Prostate gland (tissue), 2 donors: ENCODE measurements around the gene FAM184B. TPM values are rescaled to one million over a fixed set of nuclear protein-coding genes. Genes with fewer than 3 reads are reported as not detected.

Experiments used
- DNase-seq: peaks from one replicate; pipeline ENCODE4 v3.0.0-alpha.2; 2019; ENCODE audit warnings: low spot score
- H3K27ac ChIP-seq, 2 donors: fragments of 200-600 bp; sonication (generic); 2 replicates each; pipeline ENCODE4 v1.5.1; 2017 to 2019
- H3K27me3 ChIP-seq: fragments of 200-600 bp; sonication (generic); replicated peaks from 2 replicates; pipeline ENCODE4 v1.5.1; 2019; ENCODE audit not compliant: insufficient read depth
- H3K36me3 ChIP-seq, 2 donors: fragments of 200-600 bp; sonication (generic); 1 replicate in 1 of 2; 2 replicates in 1 of 2; pipeline versions ENCODE4 v1.5.1 to v1.8.1; 2017 to 2019
- H3K4me1 ChIP-seq: fragments of 200-600 bp; sonication (generic); replicated peaks from 2 replicates; pipeline ENCODE4 v1.5.1; 2019
- H3K4me3 ChIP-seq, 2 donors: fragments of 200-600 bp; sonication (generic); 2 replicates each; pipeline ENCODE4 v1.5.1; 2017 to 2019
- H3K9me3 ChIP-seq: fragments of 200-600 bp; sonication (generic); 2 replicates; pipeline ENCODE4 v1.5.1; 2017
- POLR2A ChIP-seq: fragments of 450-650 bp; IDR thresholded peaks from one replicate; pipeline ENCODE4 v1.6.1; 2016; ENCODE audit warnings: antibody characterized with exemption, mild to moderate bottlenecking
- POLR2AphosphoS5 ChIP-seq: sonication (generic); formaldehyde crosslinking; IDR thresholded peaks from one replicate; pipeline ENCODE4 v1.6.1; 2017; ENCODE audit warnings: antibody characterized with exemption
- WGBS: methylation state at CpG from one replicate; pipeline ENCODE4 v1.1.5; 2018; 5-methylcytosine and 5-hydroxymethylcytosine counted together
- intact Hi-C: fragments of 100-400 bp; cut with DNase I; formaldehyde crosslinking; loops from one replicate; pipeline ENCODE4 v1.14.2; 2022
- total RNA-seq, 2 donors: library from RNA; depleted of rRNA; stranded (reverse); fragments of >200 nt; gene quantifications; one replicate each; pipeline ENCODE4 v1.1.0, GENCODE V29; 2016
- TF ChIP-seq, protein P1 (sequence below), 4 experiments: fragments of 200-600 bp in 2 of 4; fragments of 450-650 bp in 2 of 4; sonication (generic) in 2 of 4; IDR thresholded peaks; 1 replicate in 3 of 4; 2 replicates in 1 of 4; pipeline ENCODE4 v1.5.1; 2016 to 2019; ENCODE audit warnings: antibody characterized with exemption in 4 of 4, mild to moderate bottlenecking in 2 of 4, moderate library complexity in 2 of 4

FAM184B gene
- total RNA-seq, 2 donors from 2014 or later = 0.09 to 0.34 TPM

- Histone ChIP-seq H3K9me3 (no peaks in the 10 kb centered on the region), H3K4me1 (no peaks in the 10 kb centered on the region), H3K4me3 (no peak overlapping the region), H3K36me3 (no peaks in the 10 kb centered on the region), H3K27me3 (no peaks in the 10 kb centered on the region), H3K27ac (no peak overlapping the region)
- TF ChIP-seq POLR2AphosphoS5 = no peak
- no peak for TF ChIP-seq POLR2A
- TF ChIP-seq, protein P1, sequence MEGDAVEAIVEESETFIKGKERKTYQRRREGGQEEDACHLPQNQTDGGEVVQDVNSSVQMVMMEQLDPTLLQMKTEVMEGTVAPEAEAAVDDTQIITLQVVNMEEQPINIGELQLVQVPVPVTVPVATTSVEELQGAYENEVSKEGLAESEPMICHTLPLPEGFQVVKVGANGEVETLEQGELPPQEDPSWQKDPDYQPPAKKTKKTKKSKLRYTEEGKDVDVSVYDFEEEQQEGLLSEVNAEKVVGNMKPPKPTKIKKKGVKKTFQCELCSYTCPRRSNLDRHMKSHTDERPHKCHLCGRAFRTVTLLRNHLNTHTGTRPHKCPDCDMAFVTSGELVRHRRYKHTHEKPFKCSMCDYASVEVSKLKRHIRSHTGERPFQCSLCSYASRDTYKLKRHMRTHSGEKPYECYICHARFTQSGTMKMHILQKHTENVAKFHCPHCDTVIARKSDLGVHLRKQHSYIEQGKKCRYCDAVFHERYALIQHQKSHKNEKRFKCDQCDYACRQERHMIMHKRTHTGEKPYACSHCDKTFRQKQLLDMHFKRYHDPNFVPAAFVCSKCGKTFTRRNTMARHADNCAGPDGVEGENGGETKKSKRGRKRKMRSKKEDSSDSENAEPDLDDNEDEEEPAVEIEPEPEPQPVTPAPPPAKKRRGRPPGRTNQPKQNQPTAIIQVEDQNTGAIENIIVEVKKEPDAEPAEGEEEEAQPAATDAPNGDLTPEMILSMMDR (IDR thresholded peaks at IDR 0.05) = no peak
- WGBS = 69% methylated on average over 2 of the region's 2 CpGs
- intact Hi-C loops = no loop called here
- no peak for DNase-seq
Observed at GRCh38 chr4:17682222-17682566, 99.2 kb downstream of the FAM184B start.

GRCh38 chr4:17681281-17682221, 99.9 kb downstream of the FAM184B start:
- intact Hi-C loops = no loop called here
- WGBS = 74% methylated on average over 7 of the region's 7 CpGs
- H3K9me3 ChIP-seq = no peaks in the 10 kb centered on the region
- H3K27me3 ChIP-seq = no peaks in the 10 kb centered on the region
- no peak overlapping the region for H3K27ac ChIP-seq
- no peak for DNase-seq
- no peak for TF ChIP-seq POLR2AphosphoS5
- H3K36me3 ChIP-seq = no peaks in the 10 kb centered on the region
- H3K4me3 ChIP-seq = no peak overlapping the region
- no peaks in the 10 kb centered on the region for H3K4me1 ChIP-seq

DNA sequence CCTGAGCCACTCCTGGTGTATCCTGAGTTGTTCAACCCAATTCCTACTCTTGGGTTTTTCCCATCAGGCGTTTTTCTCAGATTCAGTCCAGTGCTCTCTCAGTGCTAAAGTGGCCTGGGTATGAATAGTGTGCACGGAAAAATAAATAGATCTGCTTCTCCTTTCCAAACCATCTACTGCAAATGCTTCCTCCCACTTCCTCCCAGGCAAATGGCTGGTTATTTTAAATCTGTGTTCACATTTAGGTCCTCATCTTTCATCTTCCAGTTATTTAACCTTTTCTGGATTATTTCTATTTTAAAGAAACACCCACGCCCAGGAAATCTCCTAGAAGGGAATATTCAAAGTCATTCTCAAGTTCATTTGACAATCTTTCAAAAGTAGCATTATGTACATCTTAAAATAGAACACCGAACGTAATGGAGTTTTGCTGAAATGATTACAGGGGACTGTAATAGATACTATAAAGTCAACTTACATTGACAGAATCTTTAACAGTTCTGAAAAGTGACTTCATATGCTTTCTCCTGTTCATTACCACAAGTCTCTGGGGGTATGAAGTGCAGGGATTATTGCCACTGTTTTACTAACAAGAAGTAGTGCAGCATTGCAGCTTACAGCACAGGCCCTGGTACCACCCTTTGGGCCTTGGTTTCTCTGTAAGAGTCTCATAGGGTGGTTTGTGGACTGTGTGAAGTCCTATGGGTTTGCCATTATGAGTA, 100.7 kb downstream of the FAM184B start:
- no peak for DNase-seq
- WGBS = 59% methylated on average over 5 of the region's 5 CpGs
- Histone ChIP-seq H3K27ac (no peak overlapping the region), H3K27me3 (no peaks in the 10 kb centered on the region), H3K4me3 (no peak overlapping the region), H3K36me3 (no peaks in the 10 kb centered on the region), H3K9me3 (no peaks in the 10 kb centered on the region), H3K4me1 (no peaks in the 10 kb centered on the region)
- intact Hi-C loops = no loop called here
- TF ChIP-seq POLR2A (no peak), POLR2AphosphoS5 (no peak)
- TF ChIP-seq, protein P1 (IDR thresholded peaks at IDR 0.05) = no peak

GRCh38 chr4:17670423-17670822, 111.0 kb downstream of the FAM184B start:
- no peak for DNase-seq
- Histone ChIP-seq H3K9me3 (no peaks in the 10 kb centered on the region), H3K4me3 (no peak overlapping the region), H3K27me3 (no peaks in the 10 kb centered on the region), H3K27ac (no peak overlapping the region), H3K4me1 (no peaks in the 10 kb centered on the region), H3K36me3 (no peaks in the 10 kb centered on the region)
- TF ChIP-seq, protein P1 (IDR thresholded peaks at IDR 0.05) = no peak
- TF ChIP-seq POLR2A (no peak), POLR2AphosphoS5 (no peak)
- intact Hi-C loops = no loop called here

GRCh38 chr4:17667653-17668201, 113.7 kb downstream of the FAM184B start:
- no peak for DNase-seq
- intact Hi-C loops = no loop called here
- Histone ChIP-seq H3K9me3 (no peaks in the 10 kb centered on the region), H3K4me1 (no peaks in the 10 kb centered on the region), H3K4me3 (no peak overlapping the region), H3K27me3 (no peaks in the 10 kb centered on the region), H3K27ac (no peak overlapping the region), H3K36me3 (no peaks in the 10 kb centered on the region)
- 66% methylated on average over 3 of the region's 3 CpGs for WGBS
- TF ChIP-seq, protein P1 (IDR thresholded peaks at IDR 0.05) = no peak
- TF ChIP-seq POLR2A (no peak), POLR2AphosphoS5 (no peak)
